Hematopoietic multipotent progenitor cell treated with erythropoietin and hydrocortisone succinate and interleukin-3 and kit ligand, for 15 days (in vitro differentiated cells): ENCODE results near the gene RBM17.
"Not testable (repeated sequence)": the region's sequence is repeated elsewhere in the genome, so short reads cannot be mapped to it uniquely, and the experiment has no call there.

Source experiments
- DNase-seq: peaks from one replicate; pipeline ENCODE4 v3.0.0-alpha.2; 2015; ENCODE audit warnings: low spot score

Gene RBM17

DNA sequence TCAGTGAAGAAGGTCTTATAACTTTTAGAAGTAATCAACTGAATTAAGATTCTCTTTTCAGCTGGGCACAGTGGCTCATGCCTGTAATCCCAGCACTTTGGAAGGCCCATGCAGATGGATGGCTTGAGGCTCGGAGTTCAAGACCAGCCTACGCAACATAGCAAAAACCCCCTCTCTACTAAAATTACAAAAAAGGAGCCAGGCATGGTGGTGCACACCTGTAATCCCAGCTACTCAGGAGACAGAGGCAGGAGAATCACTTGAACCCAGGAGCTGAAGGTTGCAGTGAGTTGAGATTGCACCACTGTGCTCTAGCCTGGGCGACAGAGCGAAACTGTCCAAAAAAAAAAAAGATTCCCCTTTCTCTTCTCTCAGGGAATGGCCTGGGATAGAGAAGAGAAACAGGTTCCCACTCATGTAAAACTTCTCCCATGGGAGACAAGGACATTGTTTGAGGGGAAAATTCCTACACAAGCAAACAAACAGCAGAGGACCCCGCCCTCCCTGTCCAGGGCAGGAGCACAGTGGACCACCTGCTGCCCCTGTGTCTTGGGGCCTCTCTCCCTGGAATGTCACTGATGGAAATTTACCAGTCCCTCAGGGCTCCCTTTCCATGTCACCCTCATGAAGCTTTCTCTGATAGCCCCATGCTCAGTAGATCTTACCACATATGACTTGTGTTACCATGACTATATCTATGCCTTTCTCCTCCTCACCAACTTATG is 32.3 kb upstream of the RBM17 start:
- DNase-seq, result no peak

DNA sequence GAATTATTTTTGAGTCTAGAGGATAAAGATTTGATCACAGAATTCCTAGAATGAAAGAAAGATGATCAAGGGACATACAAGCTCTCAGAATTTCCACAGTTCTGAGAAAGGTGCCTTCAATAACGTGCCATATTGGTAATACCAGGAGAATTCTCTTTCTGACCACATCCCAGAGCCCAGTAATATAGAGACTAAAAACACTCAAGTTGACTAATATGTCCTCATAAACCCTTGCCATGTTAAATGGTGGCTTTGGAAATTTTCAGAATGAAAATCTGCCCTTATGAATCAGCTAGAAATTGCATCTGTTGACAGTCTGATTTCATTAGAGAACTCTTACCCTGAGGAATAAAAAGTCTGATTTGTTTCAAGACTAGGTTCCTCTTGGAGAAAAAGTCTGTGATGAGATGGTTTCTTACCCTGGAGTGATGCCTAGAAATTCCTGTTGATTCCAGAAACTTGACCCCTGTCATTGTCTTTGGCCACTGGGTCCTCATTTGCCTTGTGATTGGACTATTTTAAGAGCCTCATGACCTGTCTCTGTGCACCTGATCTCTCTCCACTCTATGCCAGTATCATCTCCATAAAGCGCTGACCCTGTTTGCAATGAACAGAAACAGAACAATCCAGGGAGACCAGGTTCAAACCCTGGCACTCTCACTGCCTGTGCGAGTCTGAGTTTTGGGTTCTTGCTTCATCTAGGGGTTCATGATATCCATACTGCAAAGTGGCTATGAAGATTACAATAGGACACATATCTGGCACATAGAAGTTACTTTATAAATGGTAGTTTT is 30.0 kb upstream of the RBM17 start:
- no peak for DNase-seq

GRCh38 chr10:6059506-6059905 is 29.3 kb upstream of the RBM17 start:
- no peak for DNase-seq

DNA sequence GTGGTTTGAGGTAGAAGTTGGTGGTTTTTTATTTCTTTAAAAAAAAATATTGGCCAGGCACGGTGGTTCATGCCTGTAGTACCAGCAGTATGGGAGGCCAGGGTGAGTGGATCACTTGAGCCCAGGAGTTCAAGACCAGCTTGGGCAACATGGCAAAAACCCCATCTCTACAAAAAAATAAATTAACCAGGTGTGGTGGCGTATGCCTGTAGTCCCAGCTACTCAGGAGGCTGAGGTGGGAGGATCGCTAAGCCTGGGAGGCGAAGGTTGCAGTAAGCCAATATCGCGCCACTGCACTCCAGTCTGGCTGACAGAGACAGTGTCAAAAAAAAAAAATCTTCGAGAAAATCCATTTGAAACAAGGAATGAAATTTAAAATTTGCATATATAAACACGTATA is 27.8 kb upstream of the RBM17 start:
- no peak for DNase-seq

DNA sequence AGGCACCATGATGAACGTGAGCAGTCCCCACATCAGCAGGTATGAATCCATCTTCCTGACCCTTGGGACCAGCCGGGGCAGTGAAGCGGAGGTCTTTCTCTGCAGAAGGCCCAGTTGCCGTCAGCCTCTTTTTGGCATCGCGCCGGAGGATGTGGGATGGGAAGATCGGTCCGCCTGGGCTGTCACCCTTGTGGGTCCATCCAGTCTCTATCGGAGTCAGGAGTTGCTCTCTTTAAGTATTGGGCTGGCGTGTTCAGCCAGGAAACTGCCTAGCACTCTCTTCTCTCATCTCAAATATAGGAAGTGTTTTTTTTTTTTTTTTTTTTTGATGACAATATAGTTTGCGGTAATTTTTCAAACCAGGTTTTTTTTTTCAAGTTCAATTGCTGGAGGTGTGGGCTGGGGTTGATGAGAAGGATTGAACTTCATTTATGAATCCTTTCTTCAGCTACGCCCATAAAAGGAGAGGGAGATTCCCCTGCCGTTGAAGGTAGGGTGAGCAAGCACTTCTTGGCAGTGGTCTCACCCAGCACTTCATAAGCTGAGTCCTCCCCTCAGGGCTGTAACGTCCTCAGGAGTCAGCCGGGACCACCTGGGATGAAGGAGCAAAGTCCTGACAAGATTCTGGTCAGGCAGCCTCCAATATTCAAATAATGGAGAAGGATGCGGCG is 26.6 kb upstream of the RBM17 start, which contains the start of gene IL2RA:
Gene IL2RA (minus strand): TSS at position 267 of the 671 bp plus-strand sequence. CDS start 216 bp downstream, at position 51.
- DNase-seq, result no peak

- DNase-seq, result no peak
Observed at GRCh38 chr10:6064119-6064518, 24.7 kb upstream of the RBM17 start.

- not testable (repeated sequence) for DNase-seq
Observed at GRCh38 chr10:6064726-6065125, 24.1 kb upstream of the RBM17 start.

GRCh38 chr10:6065406-6065805 is 23.4 kb upstream of the RBM17 start:
- DNase-seq, result no peak

DNA sequence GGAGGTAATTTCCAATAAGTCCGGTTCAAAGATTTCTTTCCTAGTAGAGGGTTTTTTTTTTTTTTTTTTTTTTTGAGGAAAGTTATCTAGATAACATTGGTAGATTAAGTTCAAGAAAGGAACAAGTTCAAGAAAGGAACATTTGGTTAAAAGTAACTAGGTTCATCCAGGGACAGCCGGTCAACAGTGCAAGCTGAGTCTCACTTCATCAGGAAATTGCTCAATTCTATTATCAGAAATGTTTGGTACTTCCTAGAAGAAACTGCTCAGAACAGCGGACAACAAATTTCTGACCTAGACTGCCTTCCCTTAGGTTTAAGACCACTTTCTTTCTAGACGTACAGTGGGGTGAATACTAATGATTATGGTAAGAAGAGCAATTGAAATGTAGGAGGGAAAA is 23.0 kb upstream of the RBM17 start:
- no peak for DNase-seq

- no peak for DNase-seq
Observed at GRCh38 chr10:6067457-6067856, 21.4 kb upstream of the RBM17 start.

DNA sequence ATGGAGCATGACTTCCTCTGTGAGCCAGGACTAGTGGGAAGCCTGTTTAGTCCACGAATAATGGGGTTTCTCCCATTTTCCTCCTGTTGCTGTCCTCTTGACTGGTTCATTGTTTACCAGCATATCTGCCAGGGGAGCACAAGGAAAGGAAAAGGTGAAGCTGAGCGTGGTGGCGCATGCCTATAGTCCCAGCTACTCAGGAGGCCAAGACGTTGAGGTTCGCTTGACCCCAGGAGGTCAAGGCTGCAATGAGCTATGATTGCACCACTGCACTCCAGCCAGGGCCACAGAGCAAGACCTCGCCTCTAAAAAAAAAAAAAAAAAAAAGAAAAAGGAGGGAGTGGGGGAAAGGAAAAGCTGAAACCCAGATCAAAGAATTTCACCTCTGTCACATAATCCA is 20.8 kb upstream of the RBM17 start:
- no peak for DNase-seq

- DNase-seq, result no peak
Observed at GRCh38 chr10:6068422-6068821, 20.4 kb upstream of the RBM17 start.

DNA sequence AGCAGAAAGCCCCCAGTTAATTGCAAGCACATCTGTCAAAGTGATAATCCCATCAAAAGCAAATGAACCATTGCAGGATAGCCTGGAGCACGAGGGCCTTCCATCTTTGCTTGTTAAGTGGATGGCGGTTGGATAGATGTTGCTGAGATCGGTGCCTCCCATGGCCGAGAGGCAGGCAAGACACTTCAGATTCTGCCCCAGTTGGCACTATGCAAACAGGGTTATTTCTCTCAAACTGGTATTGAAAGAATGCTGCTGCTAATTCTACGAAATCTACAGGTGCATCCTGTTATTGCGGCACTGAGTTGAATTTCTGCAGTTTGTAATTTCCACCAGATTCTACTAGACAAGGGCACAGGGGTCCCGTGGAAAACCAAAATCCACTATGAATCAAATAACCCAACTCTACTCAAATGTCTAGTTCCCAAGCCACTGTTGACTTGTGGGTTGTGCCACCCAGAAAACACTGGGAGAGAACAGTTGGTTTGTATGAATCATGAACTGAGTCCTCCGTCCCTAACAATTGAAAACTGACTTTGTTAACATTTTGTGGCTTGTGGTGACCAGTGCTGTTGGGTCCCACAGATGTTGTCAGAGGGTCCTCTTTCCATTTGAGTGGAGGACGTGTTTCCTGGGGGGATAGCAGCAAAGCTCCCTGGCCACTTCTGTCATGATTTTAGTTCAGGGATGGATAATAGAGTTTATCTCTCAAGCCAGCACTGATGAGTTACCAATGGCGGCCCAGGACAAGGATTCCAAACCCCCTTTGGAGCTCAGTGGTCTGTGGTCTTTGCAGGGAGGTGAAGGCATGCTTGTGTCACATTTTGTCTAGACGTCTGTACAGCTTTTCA is 19.5 kb upstream of the RBM17 start:
- no peak for DNase-seq

- no peak for DNase-seq
Observed at GRCh38 chr10:6070660-6071059, 18.2 kb upstream of the RBM17 start.

DNA sequence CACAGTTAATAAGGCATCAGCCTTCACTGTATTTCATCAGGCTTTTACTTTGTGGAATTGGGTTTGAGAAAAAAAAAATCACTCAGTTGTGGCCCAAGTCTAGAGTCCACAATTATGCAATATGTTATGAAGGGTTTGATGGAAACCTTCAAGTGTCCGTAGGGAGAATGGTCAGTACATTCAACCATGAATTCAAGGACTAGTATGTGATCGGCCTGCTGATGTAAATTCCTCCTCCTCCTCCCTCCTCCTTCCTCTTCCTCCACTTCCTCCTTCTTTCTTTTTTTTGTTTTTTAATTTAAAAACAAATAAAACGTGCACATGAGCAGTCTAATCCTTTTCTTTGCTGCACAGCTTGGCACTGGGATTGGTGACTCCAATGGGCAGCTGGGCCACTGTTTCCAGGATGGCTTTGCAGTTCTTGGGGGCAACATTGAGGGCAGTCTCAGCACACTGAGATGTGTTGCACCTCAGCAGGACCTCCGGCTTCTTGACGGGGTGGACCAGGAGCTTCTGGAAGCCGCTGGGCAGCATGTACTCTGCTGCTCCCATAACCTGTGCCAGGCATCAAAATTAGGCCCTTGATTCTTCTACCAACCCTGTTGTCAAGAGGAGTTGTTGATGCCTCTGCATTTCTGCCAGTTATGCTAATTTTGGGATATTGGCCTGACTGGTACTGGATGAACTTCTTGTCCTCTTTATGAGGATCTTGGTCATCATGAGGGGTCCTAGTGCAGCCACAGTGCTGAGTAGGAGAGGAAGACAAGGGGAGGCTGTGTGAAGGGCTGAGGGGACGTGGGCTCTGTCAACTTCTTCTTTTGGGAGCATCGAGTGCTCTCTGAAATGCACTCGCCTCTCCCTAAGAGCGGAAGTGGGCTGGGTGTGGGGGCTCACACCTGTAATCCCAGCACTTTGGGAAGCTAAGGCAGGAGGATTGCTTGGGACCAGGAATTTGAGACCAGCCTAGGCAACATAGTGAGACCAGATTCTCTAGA is 17.4 kb upstream of the RBM17 start:
- DNase-seq, result no peak

DNA sequence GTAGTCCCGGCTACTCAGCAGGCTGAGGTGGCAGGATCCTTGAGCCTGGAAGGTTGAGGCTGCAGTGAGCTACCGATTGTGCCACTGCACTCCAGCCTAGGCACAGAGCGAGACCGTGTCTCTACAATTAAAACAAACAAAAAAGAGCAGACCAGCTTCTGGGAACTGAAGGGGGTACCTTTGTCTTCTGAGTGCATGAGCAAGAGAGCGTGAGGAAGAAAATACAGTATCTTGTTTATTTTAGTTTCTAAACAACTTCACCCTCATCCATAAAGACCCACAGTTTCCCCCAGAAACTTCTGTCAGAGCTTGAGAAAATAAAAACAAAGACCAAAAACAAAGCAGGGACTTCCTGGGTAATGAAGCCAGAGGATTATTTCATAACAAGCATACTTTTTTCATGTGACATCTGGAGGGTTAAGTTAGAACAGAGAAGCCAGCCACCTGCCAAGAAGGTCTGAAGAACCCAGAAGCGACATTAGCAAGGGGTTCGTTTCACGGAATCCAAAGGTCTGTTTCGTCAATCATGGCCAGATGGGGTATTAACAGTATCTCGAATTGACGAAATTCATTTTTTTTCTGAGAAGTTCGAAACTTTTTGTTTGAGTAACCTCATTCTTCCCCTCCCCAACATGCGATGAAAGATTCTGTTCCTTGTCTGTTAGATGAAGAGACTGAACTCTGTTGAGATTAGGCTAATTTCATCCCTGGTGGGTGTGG is 16.5 kb upstream of the RBM17 start:
- no peak for DNase-seq

GRCh38 chr10:6074489-6075301 is 14.1 kb upstream of the RBM17 start:
- DNase-seq, result no peak

GRCh38 chr10:6077071-6077675 is 11.7 kb upstream of the RBM17 start:
- no peak for DNase-seq

DNA sequence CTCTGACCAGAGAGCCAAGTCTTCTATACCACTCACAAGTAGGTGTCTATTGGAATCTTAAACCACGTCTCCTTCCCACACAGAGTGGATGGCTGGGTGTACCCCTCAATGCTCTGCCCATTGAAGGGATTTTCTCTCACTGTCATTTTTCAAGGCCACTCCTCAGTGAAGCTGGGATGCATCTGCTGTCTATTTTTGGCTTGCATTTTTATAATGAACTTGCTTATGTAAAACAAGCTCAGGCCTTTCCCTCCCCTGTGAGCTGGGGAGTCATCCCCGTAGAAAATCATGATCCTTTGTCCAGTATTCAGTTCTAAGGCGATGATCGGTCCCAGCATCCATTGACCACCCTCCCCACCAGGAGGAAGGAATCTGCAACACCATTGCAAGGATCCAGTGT is 9.8 kb upstream of the RBM17 start:
- DNase-seq, result no peak
